Suprapubic skin (tissue), 4 donors: ENCODE results near the gene DPM2. TPM values are rescaled to one million over a fixed set of nuclear protein-coding genes. Genes with fewer than 3 reads are reported as not detected.

Experiments used
- DNase-seq, 2 donors: peaks; one replicate each; pipeline ENCODE4 v3.0.0-alpha.2; 2019; ENCODE audit warnings: low spot score in 2 of 2
- H3K27ac ChIP-seq: fragments of 200-600 bp; sonication (generic); one replicate; pipeline ENCODE4 v1.5.1; 2019
- H3K27me3 ChIP-seq: fragments of 200-600 bp; sonication (generic); one replicate; pipeline ENCODE4 v1.5.1; 2019
- H3K36me3 ChIP-seq: fragments of 200-600 bp; sonication (generic); one replicate; pipeline ENCODE4 v1.5.1; 2019
- H3K4me1 ChIP-seq: fragments of 200-600 bp; sonication (generic); one replicate; pipeline ENCODE4 v1.5.1; 2019
- H3K4me3 ChIP-seq: fragments of 200-600 bp; sonication (generic); one replicate; pipeline ENCODE4 v1.5.1; 2019; ENCODE audit warnings: mild to moderate bottlenecking
- H3K9me3 ChIP-seq: fragments of 200-600 bp; sonication (generic); one replicate; pipeline ENCODE4 v1.5.1; 2019
- CTCF ChIP-seq, 2 donors: fragments of 200-600 bp in 1 of 2; fragments of 450-650 bp in 1 of 2; sonication (generic) in 1 of 2; IDR thresholded peaks; one replicate each; pipeline ENCODE4 v1.5.1; 2016 to 2019; ENCODE audit warnings: antibody characterized with exemption in 2 of 2, mild to moderate bottlenecking in 1 of 2, moderate library complexity in 1 of 2
- EP300 ChIP-seq: sonication (generic); formaldehyde crosslinking; IDR thresholded peaks from one replicate; pipeline ENCODE4 v1.6.1; 2017; ENCODE audit warnings: antibody characterized with exemption
- POLR2A ChIP-seq, 2 donors: fragments of 450-650 bp; IDR thresholded peaks; one replicate each; pipeline ENCODE4 v1.6.1; 2017; ENCODE audit warnings: antibody characterized with exemption in 2 of 2, mild to moderate bottlenecking in 2 of 2, moderate library complexity in 2 of 2
- POLR2AphosphoS5 ChIP-seq, 3 donors: sonication (generic); formaldehyde crosslinking; IDR thresholded peaks; one replicate each; pipeline ENCODE4 v1.6.1; 2017; ENCODE audit warnings: antibody characterized with exemption in 3 of 3
- WGBS: methylation state at CpG from one replicate; pipeline ENCODE4 v1.1.5; 2018; 5-methylcytosine and 5-hydroxymethylcytosine counted together
- total RNA-seq, 4 donors: library from RNA; depleted of rRNA; stranded (reverse); fragments of >200 nt; gene quantifications; one replicate each; pipeline ENCODE4 v1.1.0, GENCODE V29; 2016

The DPM2 gene
- total RNA-seq, 4 donors from 2014 or later, result 19.4 to 39.7 (median 30.6) TPM

GRCh38 chr9:127924736-127925444 is 12.8 kb downstream of the DPM2 start:
- TF ChIP-seq EP300 (no peak), CTCF (IDR thresholded peaks at IDR 0.05) (no peak), POLR2AphosphoS5 (IDR thresholded peaks at IDR 0.05) (no peak), POLR2A (IDR thresholded peaks at IDR 0.05) (no peak)
- 83% methylated on average over 22 of the region's 22 CpGs for WGBS

GRCh38 chr9:127923771-127924170 is 13.9 kb downstream of the DPM2 start:
- 75% methylated on average over 8 of the region's 8 CpGs for WGBS

More at GRCh38 chr9:127924736-127925444, 12.8 kb downstream of the DPM2 start:
- Histone ChIP-seq H3K4me3 (no peak overlapping the region), H3K27ac (no peak overlapping the region), H3K9me3 (no peaks in the 10 kb centered on the region), H3K36me3 (no peaks in the 10 kb centered on the region), H3K27me3 (peaks cover 3% of the 10 kb centered on the region), H3K4me1 (peaks cover 53% of the 10 kb centered on the region)
- DNase-seq, result no peak

GRCh38 chr9:127923046-127923445 is 14.6 kb downstream of the DPM2 start:
- peaks cover 3% of the 10 kb centered on the region for H3K27me3 ChIP-seq
- H3K27ac ChIP-seq, result no peak overlapping the region
- H3K36me3 ChIP-seq, result no peaks in the 10 kb centered on the region
- TF ChIP-seq POLR2A (IDR thresholded peaks at IDR 0.05), result no peak
- TF ChIP-seq CTCF (IDR thresholded peaks at IDR 0.05), result no peak
- TF ChIP-seq EP300, result no peak
- no peak for TF ChIP-seq POLR2AphosphoS5 (IDR thresholded peaks at IDR 0.05)
- 74% methylated on average over 6 of the region's 6 CpGs for WGBS
- no peak overlapping the region for H3K4me3 ChIP-seq
- DNase-seq, result no peak
- peaks cover 56% of the 10 kb centered on the region for H3K4me1 ChIP-seq
- no peaks in the 10 kb centered on the region for H3K9me3 ChIP-seq

More at GRCh38 chr9:127923771-127924170, 13.9 kb downstream of the DPM2 start:
- no peaks in the 10 kb centered on the region for H3K36me3 ChIP-seq
- H3K4me1 ChIP-seq, result peaks cover 56% of the 10 kb centered on the region
- no peak overlapping the region for H3K27ac ChIP-seq
- H3K4me3 ChIP-seq, result no peak overlapping the region
- no peaks in the 10 kb centered on the region for H3K9me3 ChIP-seq
- DNase-seq, result no peak
- peaks cover 3% of the 10 kb centered on the region for H3K27me3 ChIP-seq
- TF ChIP-seq POLR2A (IDR thresholded peaks at IDR 0.05) (no peak), CTCF (IDR thresholded peaks at IDR 0.05) (no peak), EP300 (no peak)

GRCh38 chr9:127921557-127922120 is 16.0 kb downstream of the DPM2 start:
- Histone ChIP-seq H3K27me3 (peaks cover 3% of the 10 kb centered on the region), H3K4me1 (peaks cover 56% of the 10 kb centered on the region), H3K9me3 (no peaks in the 10 kb centered on the region), H3K36me3 (no peaks in the 10 kb centered on the region), H3K27ac (no peak overlapping the region), H3K4me3 (peak overlapping the region; percentile 22)
- TF ChIP-seq CTCF (IDR thresholded peaks at IDR 0.05) (peak; percentile 92 to 94), EP300 (no peak), POLR2AphosphoS5 (IDR thresholded peaks at IDR 0.05) (peak in 1 of 3 donors; percentile 28)
- 3% methylated on average over 19 of the region's 45 CpGs for WGBS
- peak in 1 of 2 donors; percentile 90 for DNase-seq

- H3K4me1 ChIP-seq, result peaks cover 63% of the 10 kb centered on the region
- H3K27me3 ChIP-seq, result no peaks in the 10 kb centered on the region
- H3K9me3 ChIP-seq, result no peaks in the 10 kb centered on the region
- WGBS, result 67% methylated on average over 7 of the region's 7 CpGs
- no peak overlapping the region for H3K27ac ChIP-seq
- no peak overlapping the region for H3K4me3 ChIP-seq
- TF ChIP-seq EP300 (no peak), POLR2A (IDR thresholded peaks at IDR 0.05) (no peak), POLR2AphosphoS5 (IDR thresholded peaks at IDR 0.05) (no peak)
- no peaks in the 10 kb centered on the region for H3K36me3 ChIP-seq
- DNase-seq, result no peak
These were observed 16.9 kb downstream of the DPM2 start for GRCh38 chr9:127920794-127921193.
